Erythroblast (primary cell): Measurements from ENCODE around the gene SEH1L.

Experiments used
- GATA1 ChIP-seq: IDR thresholded peaks from 2 replicates; pipeline ENCODE4 v1.6.1; 2011; ENCODE audit warnings: low read depth, mild to moderate bottlenecking, control low read depth, low read length, moderate library complexity
- POLR2A ChIP-seq: IDR thresholded peaks from 2 replicates; pipeline ENCODE4 v1.6.1; 2011; ENCODE audit warnings: mild to moderate bottlenecking, low read length

DNA sequence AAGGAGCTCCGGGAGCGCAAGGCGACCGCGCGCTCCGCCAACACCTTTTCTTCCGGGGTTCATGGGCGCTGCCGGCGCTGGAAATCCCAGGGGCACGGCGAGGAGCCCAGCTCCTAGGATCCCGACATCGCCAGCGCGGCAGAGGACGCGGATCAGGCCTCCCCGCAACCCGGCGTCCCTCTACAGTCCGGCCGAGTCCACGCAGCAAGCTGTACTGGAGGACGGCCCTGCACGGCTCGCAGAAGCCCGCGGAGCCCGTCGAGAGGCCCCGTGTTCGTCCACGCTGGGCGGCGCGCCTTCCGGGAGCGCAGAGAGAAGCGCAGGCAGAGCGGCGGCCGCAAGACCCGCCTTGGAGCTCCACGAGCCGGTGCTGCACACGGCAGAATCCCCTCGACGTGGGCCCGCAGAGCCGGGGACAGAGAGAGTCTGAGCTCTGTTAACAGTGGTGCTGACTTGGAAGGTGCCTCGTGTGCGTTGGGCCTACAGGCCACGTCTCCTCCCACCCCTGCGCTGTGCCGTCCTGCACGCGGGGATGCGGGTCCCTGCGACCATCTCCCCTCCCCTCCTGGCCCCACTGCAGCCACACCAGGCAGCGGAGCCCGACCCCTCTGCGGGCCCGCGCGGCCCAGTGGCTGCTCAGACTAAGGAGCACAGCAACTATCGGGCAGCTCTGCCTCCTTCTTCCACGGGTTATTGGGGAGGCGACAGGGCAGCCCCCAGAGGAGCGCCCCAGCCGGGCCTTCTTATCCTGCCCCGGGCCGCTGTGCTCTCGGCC lies 35.7 kb upstream of the SEH1L start:
- no peak for TF ChIP-seq POLR2A
- no peak for TF ChIP-seq GATA1
